Mesothelial cell of epicardium (in vitro differentiated cells): ENCODE data around the gene DOK6. TPM values are rescaled to one million over a fixed set of nuclear protein-coding genes. Genes with fewer than 3 reads are reported as not detected.

Source experiments
- DNase-seq, 2 experiments: peaks; one replicate each; pipeline ENCODE4 v3.0.0; 2021; ENCODE audit warnings: low spot score in 2 of 2; ENCODE audit not compliant: unreplicated experiment in 2 of 2
- H3K27ac Mint-ChIP-seq: 2 replicates; pipeline ENCODE4 v1.8.0; 2021; ENCODE audit warnings: mixed read lengths
- H3K27me3 Mint-ChIP-seq: 2 replicates; pipeline ENCODE4 v1.8.0; 2021; ENCODE audit warnings: low read depth, mixed read lengths
- H3K36me3 Mint-ChIP-seq: 2 replicates; pipeline ENCODE4 v1.8.0; 2021; ENCODE audit warnings: mixed read lengths
- H3K4me1 Mint-ChIP-seq: 2 replicates; pipeline ENCODE4 v1.8.0; 2021; ENCODE audit warnings: mixed read lengths
- H3K4me3 Mint-ChIP-seq: 2 replicates; pipeline ENCODE4 v1.8.0; 2021; ENCODE audit warnings: mild to moderate bottlenecking, moderate library complexity, mixed read lengths
- H3K9me3 Mint-ChIP-seq: 2 replicates; pipeline ENCODE4 v1.8.0; 2021; ENCODE audit warnings: mixed read lengths
- total RNA-seq: library from RNA; stranded (reverse); gene quantifications from 3 replicates; pipeline ENCODE4 v1.2.1, GENCODE V29; 2021
- TF ChIP-seq, protein P1 (sequence below): fragments of 200-600 bp; sonication (generic); IDR thresholded peaks from one replicate; pipeline ENCODE4 v1.5.0; 2021; ENCODE audit warnings: antibody characterized with exemption; ENCODE audit not compliant: unreplicated experiment

DOK6 gene
- total RNA-seq, 1 donor from 2014 or later = 4.9 TPM

GRCh38 chr18:69539404-69539803 is 138.7 kb downstream of the DOK6 start:
- no peak for DNase-seq
- TF ChIP-seq, protein P1, sequence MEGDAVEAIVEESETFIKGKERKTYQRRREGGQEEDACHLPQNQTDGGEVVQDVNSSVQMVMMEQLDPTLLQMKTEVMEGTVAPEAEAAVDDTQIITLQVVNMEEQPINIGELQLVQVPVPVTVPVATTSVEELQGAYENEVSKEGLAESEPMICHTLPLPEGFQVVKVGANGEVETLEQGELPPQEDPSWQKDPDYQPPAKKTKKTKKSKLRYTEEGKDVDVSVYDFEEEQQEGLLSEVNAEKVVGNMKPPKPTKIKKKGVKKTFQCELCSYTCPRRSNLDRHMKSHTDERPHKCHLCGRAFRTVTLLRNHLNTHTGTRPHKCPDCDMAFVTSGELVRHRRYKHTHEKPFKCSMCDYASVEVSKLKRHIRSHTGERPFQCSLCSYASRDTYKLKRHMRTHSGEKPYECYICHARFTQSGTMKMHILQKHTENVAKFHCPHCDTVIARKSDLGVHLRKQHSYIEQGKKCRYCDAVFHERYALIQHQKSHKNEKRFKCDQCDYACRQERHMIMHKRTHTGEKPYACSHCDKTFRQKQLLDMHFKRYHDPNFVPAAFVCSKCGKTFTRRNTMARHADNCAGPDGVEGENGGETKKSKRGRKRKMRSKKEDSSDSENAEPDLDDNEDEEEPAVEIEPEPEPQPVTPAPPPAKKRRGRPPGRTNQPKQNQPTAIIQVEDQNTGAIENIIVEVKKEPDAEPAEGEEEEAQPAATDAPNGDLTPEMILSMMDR = no peak
- Mint-ChIP-seq H3K4me3 (no peak overlapping the region), H3K4me1 (peaks cover 4% of the 10 kb centered on the region), H3K27me3 (no peaks in the 10 kb centered on the region), H3K9me3 (peaks cover 13% of the 10 kb centered on the region), H3K36me3 (no peaks in the 10 kb centered on the region), H3K27ac (no peak overlapping the region)

GRCh38 chr18:69556228-69556627 is 155.5 kb downstream of the DOK6 start:
- no peak for DNase-seq
- H3K27me3 Mint-ChIP-seq = no peaks in the 10 kb centered on the region
- no peak overlapping the region for H3K27ac Mint-ChIP-seq
- H3K36me3 Mint-ChIP-seq = no peaks in the 10 kb centered on the region
- no peak overlapping the region for H3K4me3 Mint-ChIP-seq
- peaks cover under 1% of the 10 kb centered on the region for H3K9me3 Mint-ChIP-seq
- H3K4me1 Mint-ChIP-seq = peaks cover 12% of the 10 kb centered on the region
- TF ChIP-seq, protein P1 = no peak

DNA sequence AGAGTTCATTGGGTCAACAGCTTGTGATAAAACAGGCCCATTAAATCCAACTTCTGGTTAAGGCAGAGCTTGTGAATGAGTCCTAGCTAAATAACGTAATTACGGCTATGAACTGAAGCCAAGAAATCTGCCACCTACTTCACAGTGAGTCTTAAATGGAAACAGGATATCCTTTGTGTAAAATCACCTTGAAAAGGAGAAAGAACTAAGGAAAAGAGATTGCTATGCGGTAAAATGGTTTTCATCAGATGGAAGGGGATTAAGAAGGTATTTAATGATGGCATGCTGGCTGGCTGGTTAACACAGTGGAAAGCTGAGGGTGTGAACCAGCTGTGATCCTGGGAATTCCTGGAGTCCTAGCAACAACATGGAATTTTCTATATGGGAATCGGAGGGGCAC is 156.6 kb downstream of the DOK6 start:
- no peak overlapping the region for H3K27ac Mint-ChIP-seq
- H3K27me3 Mint-ChIP-seq = no peaks in the 10 kb centered on the region
- peaks cover 9% of the 10 kb centered on the region for H3K9me3 Mint-ChIP-seq
- DNase-seq = no peak
- H3K4me1 Mint-ChIP-seq = peaks cover 12% of the 10 kb centered on the region
- TF ChIP-seq, protein P1 = no peak
- no peaks in the 10 kb centered on the region for H3K36me3 Mint-ChIP-seq
- H3K4me3 Mint-ChIP-seq = no peak overlapping the region

DNA sequence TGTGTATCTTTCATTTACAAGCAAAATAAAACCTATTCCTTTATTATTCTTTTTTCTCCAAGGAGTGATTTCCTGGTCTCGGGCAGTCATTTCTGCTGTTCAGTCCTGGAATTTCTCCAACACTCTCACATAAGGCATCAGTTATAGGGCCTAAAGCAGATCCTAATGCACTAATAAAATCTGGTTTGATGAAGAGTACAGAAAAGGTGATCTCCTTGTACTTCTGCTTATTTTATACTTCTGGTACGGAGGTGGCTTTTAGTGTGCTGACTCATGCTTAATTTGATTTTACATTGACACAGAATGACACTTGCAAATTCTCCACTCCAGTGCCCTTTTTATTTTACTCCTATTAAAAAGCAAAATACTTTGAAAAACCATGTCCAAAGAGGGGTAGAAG is 157.4 kb downstream of the DOK6 start:
- H3K27me3 Mint-ChIP-seq = no peaks in the 10 kb centered on the region
- TF ChIP-seq, protein P1 = no peak
- H3K4me3 Mint-ChIP-seq = no peak overlapping the region
- H3K4me1 Mint-ChIP-seq = peaks cover 12% of the 10 kb centered on the region
- H3K27ac Mint-ChIP-seq = no peak overlapping the region
- no peaks in the 10 kb centered on the region for H3K36me3 Mint-ChIP-seq
- no peak for DNase-seq
- H3K9me3 Mint-ChIP-seq = peaks cover 9% of the 10 kb centered on the region

DNA sequence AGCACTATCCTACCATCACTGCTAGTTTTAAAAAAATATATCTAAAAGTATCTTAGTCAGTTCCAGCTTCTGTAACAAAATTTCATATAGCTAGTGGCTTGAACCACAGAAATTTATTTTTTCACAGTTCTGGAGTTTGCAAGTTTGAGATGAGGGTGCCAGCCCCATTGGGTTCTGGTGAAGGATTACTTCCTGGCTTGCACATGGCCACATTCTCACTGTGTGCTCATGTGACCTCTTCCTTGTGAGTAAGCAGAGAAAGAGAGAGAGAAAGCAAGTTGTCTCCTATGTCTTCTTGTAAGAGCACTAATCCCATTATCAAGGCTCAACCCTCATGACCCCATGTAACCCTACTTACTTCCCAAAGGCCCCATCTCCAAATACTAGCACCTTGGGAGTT is 158.9 kb downstream of the DOK6 start:
- TF ChIP-seq, protein P1 = no peak
- Mint-ChIP-seq H3K4me1 (peaks cover 12% of the 10 kb centered on the region), H3K27ac (no peak overlapping the region), H3K27me3 (no peaks in the 10 kb centered on the region), H3K9me3 (peaks cover 9% of the 10 kb centered on the region), H3K36me3 (no peaks in the 10 kb centered on the region), H3K4me3 (no peak overlapping the region)
- DNase-seq = no peak

DNA sequence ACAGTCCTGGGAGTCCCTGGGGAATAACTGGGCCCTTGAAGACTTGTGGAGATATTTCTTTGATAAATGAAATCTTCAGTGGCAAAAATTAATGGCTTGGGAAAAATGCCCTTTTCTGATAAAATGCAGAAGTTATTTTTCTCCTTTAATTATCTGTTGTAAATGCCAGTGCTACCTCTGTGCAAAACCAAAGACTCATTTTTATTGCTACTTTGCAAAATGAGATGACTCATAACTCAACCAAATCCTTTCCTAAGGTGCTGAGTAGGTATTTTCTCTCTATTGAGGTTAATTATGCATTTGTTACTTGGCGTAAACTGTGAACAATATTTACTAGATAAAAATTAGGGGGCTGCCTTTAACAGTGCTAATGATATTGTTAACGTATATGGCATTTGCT is 163.9 kb downstream of the DOK6 start:
- Mint-ChIP-seq H3K4me3 (no peak overlapping the region), H3K27me3 (no peaks in the 10 kb centered on the region), H3K27ac (no peak overlapping the region), H3K4me1 (no peaks in the 10 kb centered on the region), H3K36me3 (peaks cover 17% of the 10 kb centered on the region), H3K9me3 (peaks cover 32% of the 10 kb centered on the region)
- DNase-seq = no peak
- TF ChIP-seq, protein P1 = no peak
